EL (cell line): ENCODE measurements around the gene SEMA6C.
A peak's percentile ranks its signal among the peaks of the same experiment; 100 is the strongest.

Experiments used
- DNase-seq: peaks from one replicate; pipeline ENCODE4 v3.0.0-alpha.2; 2016

SEMA6C gene

GRCh38 chr1:151124763-151125403, 21.5 kb downstream of the SEMA6C start:
- DNase-seq: no peak

GRCh38 chr1:151113877-151114276, 32.6 kb downstream of the SEMA6C start:
- no peak for DNase-seq

GRCh38 chr1:151108331-151108730, 38.1 kb downstream of the SEMA6C start:
- DNase-seq: no peak

- DNase-seq: peak; percentile 70
Observed at GRCh38 chr1:151106894-151107293, 39.5 kb downstream of the SEMA6C start.

- DNase-seq: no peak
Observed at GRCh38 chr1:151104630-151105029, 41.8 kb downstream of the SEMA6C start.

GRCh38 chr1:151098126-151098525, 48.3 kb downstream of the SEMA6C start:
- no peak for DNase-seq

- DNase-seq: peak; percentile 18
Observed at GRCh38 chr1:151097426-151097825, 49.0 kb downstream of the SEMA6C start.

- no peak for DNase-seq
Observed at GRCh38 chr1:151085953-151086559, 60.4 kb downstream of the SEMA6C start.
